GM18526 (cell line): ENCODE measurements around the gene SMS.

Source experiments
- POLR2A ChIP-seq: IDR thresholded peaks from 3 replicates; pipeline ENCODE4 v1.6.1; 2011; ENCODE audit not compliant: insufficient read length; ENCODE audit errors: extremely low read depth

The SMS gene

DNA sequence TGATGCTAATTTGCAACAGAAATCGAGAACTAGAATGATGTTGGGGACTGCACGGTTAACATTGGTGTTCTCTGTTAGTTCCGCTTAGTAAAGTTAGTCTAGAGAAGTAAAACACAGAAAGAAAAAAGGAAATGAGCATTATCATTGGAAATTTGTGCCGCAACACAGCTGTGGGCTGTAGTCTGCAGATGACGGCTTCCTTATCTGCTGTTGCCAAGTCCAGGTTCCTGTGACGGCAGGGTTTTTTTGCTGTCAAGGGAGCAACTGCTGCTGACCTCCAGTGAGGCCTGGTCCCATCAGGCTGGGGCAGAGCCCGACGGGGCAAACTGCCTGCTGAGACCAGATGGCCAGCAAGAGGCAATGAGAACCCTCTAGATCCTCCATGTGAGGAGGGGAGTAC, 52.8 kb downstream of the SMS start:
- no peak for TF ChIP-seq POLR2A

DNA sequence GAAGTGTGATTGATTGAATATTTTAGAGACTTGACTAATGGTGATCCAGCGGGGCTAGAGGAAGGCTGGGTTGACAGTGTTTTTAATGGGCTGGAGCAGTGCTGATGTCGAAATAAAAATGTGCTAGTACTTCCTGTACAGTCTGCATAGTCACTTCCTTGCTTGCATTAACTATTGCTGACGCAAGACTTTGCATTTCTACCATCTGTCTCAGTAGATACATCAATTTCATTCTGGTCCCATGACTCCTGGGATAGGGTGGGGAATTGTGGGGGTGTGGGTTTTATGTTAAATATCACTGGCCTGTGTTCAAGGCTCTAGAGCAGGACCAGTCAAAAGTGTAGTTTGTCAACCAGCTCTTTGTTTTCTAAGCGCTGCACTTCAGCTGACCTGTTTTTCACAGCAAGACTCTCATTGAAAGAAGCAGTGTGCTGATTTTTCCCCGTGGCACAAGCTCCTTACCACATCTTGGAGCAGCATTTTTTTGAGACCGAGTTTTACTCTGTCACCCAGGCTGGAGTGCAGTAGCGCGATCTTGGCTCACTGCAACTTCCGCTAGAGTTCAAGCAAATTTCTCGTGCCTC, 56.5 kb downstream of the SMS start:
- no peak for TF ChIP-seq POLR2A

DNA sequence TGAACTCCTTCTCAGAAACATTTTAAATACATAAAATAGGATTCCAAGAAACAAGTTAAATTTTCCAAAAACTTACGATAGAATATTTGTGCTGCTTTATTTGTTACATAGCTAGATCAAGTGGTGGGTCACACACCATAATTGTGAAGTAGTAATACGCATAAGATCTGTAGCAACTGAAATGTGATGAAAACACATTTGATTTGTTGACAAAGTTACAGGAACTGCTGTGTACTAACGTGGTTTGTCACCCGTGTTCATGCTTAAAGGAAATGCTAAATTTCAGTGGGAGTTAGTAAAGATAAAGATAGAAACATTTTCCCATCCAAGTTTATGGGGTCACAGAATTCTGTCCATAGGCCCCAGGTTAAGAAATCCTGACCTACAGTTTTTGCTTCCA, 57.5 kb downstream of the SMS start:
- no peak for TF ChIP-seq POLR2A

DNA sequence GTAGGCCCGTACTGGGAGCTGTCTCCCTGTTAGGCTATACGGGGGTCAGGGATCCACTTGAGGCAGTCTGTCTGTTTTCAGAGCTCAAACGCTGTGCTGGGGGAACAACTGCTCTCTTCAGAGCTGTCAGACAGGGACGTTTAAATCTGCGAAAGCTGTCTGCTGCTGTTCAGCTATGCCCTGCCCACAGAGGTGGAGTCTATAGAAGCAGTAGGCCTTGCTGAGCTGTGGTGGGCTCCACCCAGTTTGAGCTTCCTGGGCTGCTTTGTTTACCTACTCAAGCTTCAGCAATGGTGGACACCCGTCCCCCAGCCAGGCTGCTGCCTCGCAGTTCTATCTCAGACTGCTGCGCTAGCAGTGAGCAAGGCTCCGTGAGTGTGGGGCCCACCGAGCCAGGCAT, 64.4 kb downstream of the SMS start:
- no peak for TF ChIP-seq POLR2A

DNA sequence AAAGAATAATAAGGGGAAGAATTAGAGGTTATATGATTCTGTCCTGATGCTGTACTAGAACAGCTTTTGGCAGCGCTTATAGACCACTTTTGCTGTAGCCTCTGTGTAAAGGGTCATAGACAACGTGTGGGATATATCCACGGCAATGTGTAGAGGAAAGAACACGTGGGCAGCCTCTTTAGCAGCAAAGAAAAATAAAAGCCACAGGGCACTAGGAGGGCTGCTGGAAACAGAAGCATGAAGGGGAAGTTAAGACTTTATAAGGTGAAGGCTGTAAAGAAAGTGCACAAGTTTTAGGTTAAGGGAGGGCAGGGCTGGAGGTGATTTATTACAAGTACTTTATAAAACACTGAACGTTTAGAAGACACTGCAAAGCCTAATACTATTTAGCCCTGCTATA, 71.5 kb downstream of the SMS start:
- TF ChIP-seq POLR2A: no peak

DNA sequence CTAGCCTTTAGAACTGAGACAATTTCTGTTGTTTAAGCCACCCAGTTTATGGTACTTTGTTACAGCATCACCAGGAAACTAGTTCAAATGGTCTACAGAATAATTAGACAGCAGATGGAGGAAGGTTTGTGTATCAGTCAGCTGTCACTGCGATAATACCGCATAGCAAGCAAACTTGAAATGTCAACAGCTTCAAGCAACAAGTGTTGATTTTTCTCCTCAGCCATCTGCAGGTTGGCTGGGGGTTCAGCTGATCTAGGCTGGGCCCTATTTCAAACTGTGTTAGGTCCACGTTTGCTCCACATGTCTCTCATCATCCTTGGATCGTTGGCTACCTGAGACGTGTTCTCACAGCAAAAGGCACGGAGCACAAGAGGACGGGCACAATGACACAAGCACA, 72.4 kb downstream of the SMS start:
- no peak for TF ChIP-seq POLR2A

DNA sequence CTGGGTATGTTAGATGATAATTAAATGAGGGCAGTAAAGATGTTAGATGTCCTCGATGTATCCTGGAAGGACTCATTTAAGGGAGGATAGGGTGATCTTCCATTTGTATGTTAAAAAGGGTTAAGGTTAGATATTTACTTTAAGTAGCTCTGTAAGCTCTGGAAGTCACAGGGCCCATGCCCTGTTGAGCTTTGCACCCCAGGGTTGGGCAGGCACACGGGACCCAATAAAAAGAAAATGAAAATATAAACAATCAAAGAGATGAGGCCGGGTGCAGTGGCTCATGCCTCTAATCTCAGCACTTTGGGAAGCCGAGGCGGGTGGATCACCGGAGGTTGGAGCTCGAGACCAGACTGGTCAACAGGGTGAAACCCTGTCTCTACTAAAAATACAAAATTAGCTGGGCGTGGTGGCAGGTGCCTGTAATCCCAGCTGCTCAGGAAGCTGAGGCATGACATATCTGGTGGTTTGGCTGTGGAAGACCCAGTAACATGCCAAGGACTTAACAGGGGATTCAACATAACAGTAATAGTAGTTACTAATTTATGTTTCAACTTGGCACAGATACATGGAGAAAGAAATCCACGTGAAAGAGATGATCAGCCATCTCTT, 74.7 kb downstream of the SMS start:
- no peak for TF ChIP-seq POLR2A

DNA sequence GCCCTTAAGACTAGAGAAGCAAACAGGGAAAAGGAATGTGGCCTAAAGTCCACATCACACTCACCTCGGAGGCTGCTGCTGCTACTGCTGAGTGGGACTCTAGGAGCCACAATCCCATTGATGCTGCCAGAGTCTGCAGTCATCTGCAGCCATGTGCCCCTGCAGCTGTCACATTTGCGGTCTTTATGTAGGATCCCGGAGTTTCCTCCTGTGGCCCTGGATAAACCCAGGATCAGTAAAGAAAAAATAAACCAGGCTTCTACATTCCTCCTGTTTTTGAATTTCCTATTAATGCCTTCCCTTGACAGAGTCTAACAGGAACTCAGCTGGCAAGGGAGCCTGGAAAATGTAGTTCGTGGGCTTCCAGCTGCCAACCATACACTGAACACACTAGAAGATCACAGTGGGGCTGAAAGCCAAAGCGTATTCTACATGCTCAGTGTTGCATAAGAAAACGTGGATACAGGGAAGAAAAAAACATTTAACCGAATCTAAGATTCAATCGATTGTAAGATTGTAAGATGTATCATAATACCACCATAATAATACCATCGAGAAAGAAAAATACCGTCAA, 81.3 kb downstream of the SMS start:
- TF ChIP-seq POLR2A: no peak

DNA sequence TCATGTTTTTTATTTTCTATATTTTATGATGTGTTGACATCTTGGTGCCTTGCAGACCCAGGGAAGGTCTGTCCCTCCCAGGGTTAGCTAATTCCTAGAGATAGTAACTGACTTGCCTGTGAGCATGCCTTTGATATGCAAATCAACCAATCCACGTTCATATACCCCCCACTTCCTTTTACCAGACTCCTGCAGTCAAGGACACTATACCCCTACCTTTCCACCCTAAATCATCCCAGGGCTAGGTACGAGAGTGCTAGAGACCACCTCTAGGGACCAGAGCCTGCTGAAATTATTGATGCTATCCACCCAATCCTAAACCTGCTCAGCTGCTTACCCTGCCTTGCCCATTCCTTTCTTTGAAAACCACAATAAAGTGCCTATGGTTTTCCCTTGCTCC, 84.1 kb downstream of the SMS start:
- TF ChIP-seq POLR2A: no peak

DNA sequence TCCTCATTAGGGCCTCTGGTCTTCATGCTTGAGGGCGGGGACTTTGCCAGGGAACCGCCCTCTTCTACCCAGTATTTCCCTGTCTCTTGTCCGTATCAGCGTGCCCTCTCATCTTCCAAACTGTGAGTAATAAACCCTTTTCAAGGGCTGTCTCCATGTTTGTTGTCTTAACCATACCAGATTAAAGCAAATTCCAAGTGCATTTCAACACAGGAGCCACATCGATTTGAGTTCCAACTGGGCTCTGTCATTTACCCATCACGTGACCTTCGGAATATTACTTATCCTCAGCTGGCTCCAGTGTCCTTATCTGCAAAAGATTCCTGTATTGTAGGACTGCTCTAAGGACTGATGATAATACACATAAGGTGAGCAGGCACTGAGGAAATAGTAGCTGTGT, 85.2 kb downstream of the SMS start:
- no peak for TF ChIP-seq POLR2A

DNA sequence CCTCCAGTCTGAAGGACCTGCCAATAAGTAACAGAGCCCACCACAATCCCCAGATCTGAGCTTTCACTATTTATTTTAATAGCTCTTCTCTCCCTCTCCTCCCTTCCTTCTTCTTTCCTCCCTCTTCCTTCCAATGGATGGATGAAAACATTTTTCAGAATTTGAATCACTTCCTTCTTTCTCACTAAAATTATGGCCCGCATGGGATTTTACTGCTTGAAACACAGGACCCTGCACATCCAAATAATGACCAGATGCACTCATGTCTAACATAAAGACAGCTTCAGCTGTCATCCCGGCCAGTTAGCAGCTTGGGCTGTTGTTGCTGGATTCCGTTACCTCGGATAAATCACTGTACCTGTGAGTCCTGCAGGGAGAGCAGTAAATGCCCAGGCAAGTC, 86.2 kb downstream of the SMS start:
- no peak for TF ChIP-seq POLR2A

DNA sequence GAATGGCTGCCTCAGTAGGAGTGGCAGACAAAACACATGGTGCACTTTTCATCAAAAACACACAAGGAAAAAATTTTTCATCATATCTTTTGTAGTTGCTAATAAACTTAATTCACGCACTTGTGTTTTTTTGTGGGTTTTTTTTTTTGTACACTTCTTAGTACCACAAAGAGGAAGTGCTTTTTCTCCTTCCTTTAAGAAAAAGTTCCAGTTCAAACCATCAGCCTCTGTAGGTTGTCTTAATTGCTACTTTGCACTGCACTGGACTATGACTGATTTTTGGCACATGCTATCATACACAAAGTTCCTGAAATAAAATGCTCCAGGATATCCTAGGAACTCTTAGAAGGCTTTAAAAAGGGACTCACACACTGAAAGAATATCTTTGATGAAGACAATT, 91.6 kb downstream of the SMS start, which contains the start of gene PHEX:
Gene PHEX (plus strand): TSS at position 242 of the 400 bp plus-strand sequence. CDS start 681 bp downstream, outside the sequence.
- TF ChIP-seq POLR2A: no peak

DNA sequence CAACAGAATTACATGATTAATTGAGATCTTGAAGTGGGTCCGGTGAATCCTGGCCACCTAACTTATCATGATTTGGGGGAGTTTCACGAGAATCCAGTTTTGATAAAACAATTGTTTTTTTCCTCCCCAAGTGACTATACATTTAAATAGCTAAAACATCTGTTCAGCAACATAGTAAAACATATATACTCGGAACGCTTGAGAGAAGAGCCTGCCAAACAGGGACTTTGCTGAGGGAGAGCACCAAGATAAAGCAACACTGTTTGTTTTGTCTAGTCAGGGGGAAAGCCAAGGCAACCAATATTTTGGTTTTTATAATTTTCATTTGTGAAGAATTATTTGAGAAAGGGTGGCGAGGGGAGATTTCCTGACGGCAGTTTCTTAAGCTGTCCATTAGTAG, 92.0 kb downstream of the SMS start:
- TF ChIP-seq POLR2A: no peak

DNA sequence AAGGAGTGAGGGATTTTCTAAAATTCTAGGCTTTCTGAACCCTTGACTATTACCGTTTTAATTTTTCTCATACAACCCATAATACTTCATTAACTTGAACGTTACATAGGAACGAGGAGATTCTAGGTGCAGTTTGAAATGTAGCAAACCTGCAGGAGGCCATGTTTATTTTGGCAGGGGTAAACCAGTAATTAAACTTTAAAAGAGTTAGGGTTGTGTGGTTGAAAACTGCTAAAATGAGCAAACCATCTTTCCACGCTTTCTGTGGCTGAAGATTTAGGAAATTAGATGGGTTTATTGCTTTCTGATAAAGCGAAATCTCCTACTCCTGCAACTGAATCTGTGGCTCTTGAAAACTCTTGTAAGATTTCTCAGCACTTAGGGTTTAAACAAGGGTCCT, 93.3 kb downstream of the SMS start:
- TF ChIP-seq POLR2A: no peak

DNA sequence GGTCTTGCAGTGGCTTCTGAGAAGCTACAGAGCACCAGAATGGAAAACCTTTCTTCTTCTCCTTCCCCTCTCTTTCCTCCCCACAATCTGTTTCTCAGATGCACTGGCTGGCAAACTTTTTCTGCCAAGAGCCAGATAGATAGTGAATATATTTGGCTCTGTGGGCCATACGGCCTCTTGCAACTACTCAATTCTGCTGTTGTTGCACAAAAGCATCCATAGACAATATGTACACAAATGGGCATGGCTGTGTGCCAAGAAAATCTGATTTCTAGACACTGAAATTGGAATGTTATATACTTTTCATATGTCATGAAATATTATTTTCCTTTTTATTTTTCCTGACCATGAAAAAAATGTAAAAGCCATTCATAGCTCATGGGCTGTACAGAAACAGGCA, 94.7 kb downstream of the SMS start:
- TF ChIP-seq POLR2A: no peak

DNA sequence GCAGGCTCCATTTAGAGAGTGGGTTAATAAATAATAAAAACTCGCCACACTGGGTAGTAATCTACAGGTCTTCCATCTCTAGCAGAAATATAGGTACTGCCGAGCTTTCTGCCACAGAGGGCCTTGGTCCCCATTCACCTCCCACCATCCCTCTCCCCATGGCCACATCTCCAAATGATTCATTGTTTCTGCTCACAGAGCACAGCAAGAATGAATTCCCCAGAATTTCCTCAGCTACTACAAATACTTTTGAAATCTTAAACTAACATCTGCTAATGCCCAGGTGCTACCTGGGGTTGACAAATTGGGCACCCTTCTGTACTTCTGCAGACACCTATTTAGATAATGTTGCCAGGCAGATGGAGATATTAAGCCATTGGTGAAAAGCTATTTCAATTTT, 96.7 kb downstream of the SMS start:
- TF ChIP-seq POLR2A: no peak
